ENCODE results near the gene PCDHA11.

Gene PCDHA11

DNA sequence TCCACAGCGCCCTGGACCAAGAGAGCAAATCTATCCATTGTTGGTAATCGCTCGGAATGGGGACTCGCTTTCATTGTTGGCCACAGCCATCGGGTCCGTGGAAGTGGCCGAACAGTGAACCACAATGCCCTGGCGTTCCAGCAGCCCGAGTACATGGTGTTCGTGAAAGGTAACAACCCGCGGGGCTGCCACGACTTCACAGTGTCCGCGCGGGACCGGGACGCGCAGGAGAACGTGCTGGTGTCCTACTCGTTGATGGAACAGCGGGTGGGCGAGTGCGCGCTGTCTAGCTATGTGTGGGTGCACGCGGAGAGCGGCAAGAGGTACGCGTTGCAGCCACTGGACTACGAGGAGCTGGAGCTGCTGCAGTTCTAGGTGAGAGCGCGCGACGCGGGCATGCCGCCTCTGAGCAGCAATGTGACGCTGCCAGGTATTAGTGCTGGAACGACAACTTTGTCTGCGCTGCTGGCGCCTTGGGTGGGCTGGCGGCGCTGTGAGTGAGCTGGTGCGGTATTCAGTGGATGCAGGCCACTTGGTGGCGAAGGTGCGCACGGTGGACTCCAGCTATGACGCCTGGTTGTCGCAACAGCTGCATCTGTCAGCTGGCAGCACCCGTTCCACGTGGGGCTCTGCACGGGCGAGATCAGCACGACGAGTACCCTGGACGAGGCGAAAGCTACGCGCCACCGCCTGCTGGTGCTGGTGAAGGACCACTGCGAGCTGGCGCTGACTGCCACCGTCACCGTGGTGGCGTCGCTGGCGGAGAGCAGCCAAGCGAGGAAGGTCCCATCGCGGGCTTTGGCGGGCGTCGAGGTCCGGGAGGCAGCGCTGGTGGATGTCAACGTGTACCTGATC is 6.1 kb upstream of the PCDHA11 start:
- TF ChIP-seq, protein P1, sequence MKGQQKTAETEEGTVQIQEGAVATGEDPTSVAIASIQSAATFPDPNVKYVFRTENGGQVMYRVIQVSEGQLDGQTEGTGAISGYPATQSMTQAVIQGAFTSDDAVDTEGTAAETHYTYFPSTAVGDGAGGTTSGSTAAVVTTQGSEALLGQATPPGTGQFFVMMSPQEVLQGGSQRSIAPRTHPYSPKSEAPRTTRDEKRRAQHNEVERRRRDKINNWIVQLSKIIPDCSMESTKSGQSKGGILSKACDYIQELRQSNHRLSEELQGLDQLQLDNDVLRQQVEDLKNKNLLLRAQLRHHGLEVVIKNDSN (IDR thresholded peaks at IDR 0.05): no peak
- TF ChIP-seq YY1 (IDR thresholded peaks at IDR 0.05; ENCODE audit: low read depth): no peak
- TF ChIP-seq, protein P2, sequence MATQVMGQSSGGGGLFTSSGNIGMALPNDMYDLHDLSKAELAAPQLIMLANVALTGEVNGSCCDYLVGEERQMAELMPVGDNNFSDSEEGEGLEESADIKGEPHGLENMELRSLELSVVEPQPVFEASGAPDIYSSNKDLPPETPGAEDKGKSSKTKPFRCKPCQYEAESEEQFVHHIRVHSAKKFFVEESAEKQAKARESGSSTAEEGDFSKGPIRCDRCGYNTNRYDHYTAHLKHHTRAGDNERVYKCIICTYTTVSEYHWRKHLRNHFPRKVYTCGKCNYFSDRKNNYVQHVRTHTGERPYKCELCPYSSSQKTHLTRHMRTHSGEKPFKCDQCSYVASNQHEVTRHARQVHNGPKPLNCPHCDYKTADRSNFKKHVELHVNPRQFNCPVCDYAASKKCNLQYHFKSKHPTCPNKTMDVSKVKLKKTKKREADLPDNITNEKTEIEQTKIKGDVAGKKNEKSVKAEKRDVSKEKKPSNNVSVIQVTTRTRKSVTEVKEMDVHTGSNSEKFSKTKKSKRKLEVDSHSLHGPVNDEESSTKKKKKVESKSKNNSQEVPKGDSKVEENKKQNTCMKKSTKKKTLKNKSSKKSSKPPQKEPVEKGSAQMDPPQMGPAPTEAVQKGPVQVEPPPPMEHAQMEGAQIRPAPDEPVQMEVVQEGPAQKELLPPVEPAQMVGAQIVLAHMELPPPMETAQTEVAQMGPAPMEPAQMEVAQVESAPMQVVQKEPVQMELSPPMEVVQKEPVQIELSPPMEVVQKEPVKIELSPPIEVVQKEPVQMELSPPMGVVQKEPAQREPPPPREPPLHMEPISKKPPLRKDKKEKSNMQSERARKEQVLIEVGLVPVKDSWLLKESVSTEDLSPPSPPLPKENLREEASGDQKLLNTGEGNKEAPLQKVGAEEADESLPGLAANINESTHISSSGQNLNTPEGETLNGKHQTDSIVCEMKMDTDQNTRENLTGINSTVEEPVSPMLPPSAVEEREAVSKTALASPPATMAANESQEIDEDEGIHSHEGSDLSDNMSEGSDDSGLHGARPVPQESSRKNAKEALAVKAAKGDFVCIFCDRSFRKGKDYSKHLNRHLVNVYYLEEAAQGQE (IDR thresholded peaks at IDR 0.05; ENCODE audit: low read depth): no peak
- no peak for TF ChIP-seq CREB1 (IDR thresholded peaks at IDR 0.05; ENCODE audit: low read depth)
- TF ChIP-seq RAD21 (IDR thresholded peaks at IDR 0.05; ENCODE audit: low read depth): no peak
- TF ChIP-seq EGR1 (IDR thresholded peaks at IDR 0.05): no peak
- no peak for TF ChIP-seq FOXM1 (IDR thresholded peaks at IDR 0.05; ENCODE audit: borderline replicate concordance, low read depth)
- TF ChIP-seq CEBPB (IDR thresholded peaks at IDR 0.05): no peak
- no peak for TF ChIP-seq ZBTB7A (IDR thresholded peaks at IDR 0.05; ENCODE audit: low read depth)
- TF ChIP-seq, protein P3, sequence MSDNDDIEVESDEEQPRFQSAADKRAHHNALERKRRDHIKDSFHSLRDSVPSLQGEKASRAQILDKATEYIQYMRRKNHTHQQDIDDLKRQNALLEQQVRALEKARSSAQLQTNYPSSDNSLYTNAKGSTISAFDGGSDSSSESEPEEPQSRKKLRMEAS (IDR thresholded peaks at IDR 0.05): no peak
- no peak for TF ChIP-seq TEAD4 (IDR thresholded peaks at IDR 0.05)
- no peak for TF ChIP-seq EP300 (IDR thresholded peaks at IDR 0.05; ENCODE audit: borderline replicate concordance)
- TF ChIP-seq NFIC (IDR thresholded peaks at IDR 0.05): no peak
- no peak for TF ChIP-seq TCF12 (IDR thresholded peaks at IDR 0.05; ENCODE audit: low read depth)
- no peak for TF ChIP-seq TAF1 (IDR thresholded peaks at IDR 0.05; ENCODE audit: low read depth)

DNA sequence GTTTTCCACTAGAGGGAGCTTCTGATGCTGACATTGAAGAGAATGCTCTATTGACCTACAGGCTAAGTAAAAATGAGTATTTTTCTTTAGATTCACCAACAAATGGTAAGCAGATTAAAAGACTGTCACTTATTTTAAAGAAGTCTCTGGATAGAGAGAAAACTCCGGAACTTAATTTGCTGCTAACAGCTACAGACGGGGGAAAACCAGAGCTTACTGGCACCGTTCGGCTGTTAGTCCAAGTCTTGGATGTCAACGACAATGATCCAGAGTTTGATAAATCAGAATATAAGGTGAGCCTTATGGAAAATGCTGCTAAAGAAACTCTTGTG is 764 bp downstream of the PCDHA11 start:
- TF ChIP-seq ZBTB7A (IDR thresholded peaks at IDR 0.05; ENCODE audit: low read depth) (no peak), TCF12 (IDR thresholded peaks at IDR 0.05; ENCODE audit: low read depth) (no peak), CREB1 (IDR thresholded peaks at IDR 0.05; ENCODE audit: low read depth) (no peak), YY1 (IDR thresholded peaks at IDR 0.05; ENCODE audit: low read depth) (no peak), NFIC (IDR thresholded peaks at IDR 0.05) (no peak), TEAD4 (IDR thresholded peaks at IDR 0.05) (no peak), RAD21 (IDR thresholded peaks at IDR 0.05; ENCODE audit: low read depth) (no peak), EGR1 (IDR thresholded peaks at IDR 0.05) (no peak), TAF1 (IDR thresholded peaks at IDR 0.05; ENCODE audit: low read depth) (no peak), EP300 (IDR thresholded peaks at IDR 0.05; ENCODE audit: borderline replicate concordance) (no peak)
- TF ChIP-seq, protein P3 (IDR thresholded peaks at IDR 0.05): no peak
- TF ChIP-seq, protein P2 (IDR thresholded peaks at IDR 0.05; ENCODE audit: low read depth): no peak
- TF ChIP-seq, protein P1 (IDR thresholded peaks at IDR 0.05): no peak

DNA sequence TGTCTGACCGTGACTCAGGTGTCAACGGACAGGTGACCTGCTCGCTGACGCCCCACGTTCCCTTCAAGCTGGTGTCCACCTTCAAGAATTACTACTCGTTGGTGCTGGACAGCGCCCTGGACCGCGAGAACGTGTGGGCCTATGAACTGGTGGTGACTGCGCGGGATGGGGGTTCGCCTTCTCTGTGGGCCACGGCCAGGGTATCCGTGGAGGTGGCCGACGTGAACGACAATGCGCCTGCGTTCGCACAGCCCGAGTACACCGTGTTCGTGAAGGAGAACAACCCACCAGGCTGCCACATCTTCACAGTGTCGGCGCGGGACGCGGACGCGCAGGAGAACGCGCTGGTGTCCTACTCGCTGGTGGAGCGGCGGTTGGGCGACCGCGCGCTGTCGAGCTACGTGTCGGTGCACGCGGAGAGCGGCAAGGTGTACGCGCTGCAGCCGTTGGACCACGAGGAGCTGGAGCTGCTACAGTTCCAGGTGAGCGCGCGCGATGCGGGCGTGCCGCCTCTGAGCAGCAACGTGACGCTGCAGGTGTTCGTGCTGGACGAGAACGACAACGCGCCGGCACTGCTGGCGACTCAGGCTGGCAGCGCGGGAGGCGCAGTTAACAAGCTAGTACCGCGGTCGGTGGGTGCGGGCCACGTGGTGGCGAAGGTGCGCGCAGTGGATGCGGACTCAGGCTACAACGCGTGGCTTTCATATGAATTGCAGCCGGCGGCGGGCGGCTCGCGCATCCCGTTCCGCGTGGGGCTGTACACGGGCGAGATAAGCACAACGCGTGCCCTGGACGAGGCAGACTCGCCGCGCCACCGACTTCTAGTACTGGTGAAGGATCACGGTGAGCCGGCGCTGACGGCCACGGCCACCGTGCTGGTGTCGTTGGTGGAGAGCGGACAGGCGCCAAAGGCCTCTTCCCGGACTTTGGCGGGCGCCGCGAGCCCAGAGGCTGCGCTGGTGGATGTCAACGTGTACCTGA is 1.8 kb downstream of the PCDHA11 start:
- TF ChIP-seq, protein P2 (IDR thresholded peaks at IDR 0.05; ENCODE audit: low read depth): peak; percentile 52; the same call in 1 of the 2 replicates
- no peak for TF ChIP-seq CREB1 (IDR thresholded peaks at IDR 0.05; ENCODE audit: low read depth)
- TF ChIP-seq EGR1 (IDR thresholded peaks at IDR 0.05): no peak
